NCI-H748 (cell line): ENCODE results near the gene HTT.

ENCODE experiments used
- DNase-seq: peaks from one replicate; lab custom pipeline; 2025; ENCODE audit not compliant: unreplicated experiment; lab: John Stamatoyannopoulos, UW

The HTT gene

GRCh38 chr4:3261411-3262207 lies 187.1 kb downstream of the HTT start:
- no peak for DNase-seq

DNA sequence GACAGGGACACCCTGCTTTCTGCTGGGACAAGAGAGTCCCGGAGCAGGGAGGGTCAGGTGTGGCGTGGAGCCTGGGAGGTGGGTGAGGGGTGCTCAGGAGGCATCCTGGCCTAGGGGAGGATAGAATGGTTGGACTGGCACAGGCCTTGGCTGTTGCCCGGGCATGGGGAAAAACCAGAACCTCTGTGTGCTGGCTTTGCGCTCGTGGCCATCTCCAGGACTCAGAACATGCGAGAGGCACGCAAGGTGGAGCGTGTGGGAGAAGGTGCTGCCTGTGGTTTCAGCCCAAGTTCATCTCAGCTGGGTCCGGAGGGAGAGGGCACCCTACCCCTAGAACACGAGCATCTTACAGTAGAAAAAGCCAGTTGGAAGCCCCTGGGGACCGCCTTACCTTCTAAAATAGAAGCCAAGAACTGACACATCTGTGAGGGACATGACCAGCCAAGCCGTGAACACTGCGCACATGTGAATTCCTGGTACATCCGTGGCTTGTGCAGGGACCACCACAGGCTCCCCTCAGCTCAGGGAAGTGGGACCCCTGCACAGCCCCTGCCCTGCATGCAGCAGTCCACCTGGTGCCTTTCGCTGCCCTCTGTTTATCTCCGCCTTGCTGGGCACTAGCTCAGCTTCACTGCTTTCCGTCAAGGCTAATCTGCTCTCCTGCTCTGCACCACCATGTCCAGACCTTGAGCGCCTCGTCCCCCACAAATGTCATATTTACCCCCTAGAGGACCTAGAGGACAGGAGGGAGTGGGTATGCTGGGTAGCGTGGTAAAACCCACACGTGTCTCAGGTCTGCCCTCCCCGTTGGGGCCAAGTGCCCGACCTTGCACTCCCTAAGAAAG lies 187.9 kb downstream of the HTT start:
- DNase-seq: no peak

DNA sequence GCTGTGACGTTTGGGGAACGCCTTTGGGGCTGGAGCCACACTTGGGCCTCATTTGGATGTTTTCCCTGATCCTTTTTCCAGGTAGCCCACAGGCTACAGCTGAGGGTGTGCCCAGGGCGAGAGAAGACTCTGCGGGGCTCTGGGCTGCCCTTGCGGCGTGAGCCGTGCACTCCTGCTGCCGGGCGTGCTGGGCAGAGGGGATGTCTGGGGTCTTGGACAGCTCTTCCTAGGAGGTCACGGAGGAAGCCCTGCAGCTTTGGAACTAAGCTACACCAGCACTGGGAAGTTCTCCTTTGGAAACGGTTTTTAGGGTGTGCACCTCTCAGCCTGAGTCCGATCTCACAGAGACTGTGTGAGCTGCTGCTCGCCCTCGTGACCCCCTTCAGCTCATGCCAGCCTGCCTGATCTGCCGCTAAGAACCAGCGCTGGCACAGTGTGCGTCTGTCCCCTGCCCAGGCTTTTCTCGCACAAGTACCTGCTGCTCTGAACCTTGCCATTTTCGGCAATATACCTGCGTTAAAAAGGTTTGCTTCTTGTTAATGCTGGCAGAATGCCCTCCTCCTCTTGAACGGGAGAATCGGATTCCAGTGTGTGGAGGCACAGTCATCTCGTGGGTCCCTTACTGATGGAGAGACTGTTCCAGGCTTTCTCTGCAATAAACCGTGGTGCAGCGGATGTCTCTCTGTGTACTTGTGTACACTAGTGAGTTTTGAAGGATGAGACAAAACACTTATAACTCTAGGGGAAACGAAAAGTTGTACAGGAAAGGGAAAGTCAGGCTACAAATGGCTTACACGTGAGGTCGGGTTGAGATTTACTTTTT lies 188.8 kb downstream of the HTT start:
- DNase-seq: no peak

DNA sequence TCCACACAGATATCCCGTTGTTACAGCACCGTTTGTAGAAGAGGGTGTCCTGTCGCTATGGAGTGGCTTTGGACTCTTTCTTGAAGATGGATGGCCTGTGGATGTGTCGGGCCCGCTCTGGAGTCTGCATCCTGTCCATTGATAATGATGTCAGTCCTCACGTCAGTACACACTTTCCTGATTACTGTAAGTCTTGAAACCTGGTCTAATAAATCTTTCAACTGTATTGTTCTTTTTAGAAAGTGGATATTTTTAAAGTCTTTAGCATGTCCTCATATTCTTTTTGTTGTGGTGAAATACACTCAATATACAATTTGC lies 189.4 kb downstream of the HTT start:
- no peak for DNase-seq

DNA sequence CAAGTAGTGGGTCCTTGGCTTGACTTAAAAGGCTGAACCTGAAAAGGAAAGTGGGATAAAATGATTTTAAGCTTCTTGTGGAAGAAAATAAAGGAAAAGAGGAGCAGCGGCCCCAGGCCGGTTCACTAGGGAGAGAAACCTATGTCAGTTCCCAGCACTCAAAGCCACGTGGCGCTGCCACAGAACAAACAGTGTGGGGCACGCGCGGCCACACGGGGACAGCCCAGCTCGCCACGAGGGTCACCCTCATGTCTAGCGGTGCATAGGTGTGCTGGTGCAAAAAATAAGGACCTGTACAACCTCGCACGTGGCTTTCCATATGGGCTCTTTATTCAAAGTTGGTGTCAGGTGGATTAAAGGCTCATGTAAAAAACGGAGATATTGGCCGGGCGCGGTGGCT lies 191.6 kb downstream of the HTT start:
- no peak for DNase-seq

- DNase-seq: no peak
These were observed 193.3 kb downstream of the HTT start for GRCh38 chr4:3267576-3268394.

DNA sequence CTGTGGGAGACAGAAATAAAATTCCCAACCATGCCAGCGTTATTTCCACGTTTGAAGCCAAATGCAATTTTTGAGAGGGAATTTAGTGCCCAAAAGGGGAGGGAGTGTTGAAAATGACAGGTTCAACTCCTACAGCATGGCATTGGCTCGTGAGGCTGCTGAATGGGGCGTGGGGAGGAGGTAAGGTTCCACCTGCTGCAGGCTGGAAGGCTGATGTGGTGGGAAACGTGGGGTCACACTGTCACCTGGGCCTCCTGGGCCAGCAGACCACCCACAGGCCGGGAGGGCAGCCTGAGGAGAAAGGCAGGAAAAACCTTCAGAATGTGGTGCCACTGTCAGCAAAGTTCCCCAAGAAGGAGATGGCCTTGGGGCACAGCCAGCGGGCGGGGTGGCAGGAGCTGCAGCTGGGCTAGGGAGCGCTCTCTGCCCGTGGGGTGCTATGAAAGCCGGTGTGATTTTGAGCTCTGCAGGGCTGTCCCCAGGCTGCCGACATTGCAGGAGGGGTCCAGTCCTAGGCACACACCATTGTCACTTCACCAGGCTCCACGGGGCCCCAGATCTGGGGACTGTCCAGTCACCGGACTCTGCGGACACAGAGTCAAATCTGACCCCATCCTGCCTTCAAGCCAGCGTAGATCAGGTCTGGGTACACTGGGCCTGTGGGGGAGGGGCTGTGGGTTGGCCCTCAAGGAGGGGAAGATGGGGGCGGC lies 194.1 kb downstream of the HTT start:
- DNase-seq: no peak

DNA sequence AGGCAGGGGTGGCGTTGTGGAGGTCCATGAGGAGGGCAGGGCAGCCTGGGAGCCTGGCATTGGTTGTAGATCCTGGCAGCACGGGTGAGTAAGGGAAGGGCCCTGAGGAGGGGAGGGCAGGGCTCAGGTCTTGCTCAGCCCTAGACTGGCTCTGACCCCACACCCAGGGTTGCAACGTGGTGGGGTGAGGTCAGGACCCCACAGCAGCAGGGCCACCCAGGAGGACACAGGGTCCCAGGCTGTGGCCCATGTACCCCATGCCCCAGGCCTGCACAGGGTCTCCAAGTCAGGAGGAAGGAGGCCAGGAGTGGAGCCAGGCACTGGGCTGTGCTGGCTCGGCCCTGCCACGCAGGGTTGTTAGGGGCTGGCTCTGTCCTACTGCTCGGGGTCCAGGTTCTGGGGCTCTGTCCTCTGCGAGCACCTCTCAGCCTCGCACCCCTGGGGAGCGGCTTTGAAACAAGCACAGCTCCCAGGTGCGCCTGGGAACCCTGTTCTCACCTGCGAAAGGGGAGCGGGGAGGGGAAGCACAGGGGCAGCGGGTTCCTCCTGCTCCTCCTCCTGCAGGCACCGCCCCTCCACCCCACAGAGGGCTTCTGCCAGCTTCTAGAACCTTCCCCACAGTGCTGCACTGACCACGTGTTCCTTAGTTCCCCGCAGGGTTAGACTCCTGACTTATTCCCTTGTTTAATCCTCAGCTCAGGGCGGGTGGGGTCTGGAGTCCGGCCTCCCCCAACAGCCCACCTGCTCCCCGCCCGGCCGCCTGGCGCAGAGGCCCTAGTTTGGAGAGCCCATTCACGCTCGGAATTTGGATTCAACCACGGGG lies 194.8 kb downstream of the HTT start:
- no peak for DNase-seq

DNA sequence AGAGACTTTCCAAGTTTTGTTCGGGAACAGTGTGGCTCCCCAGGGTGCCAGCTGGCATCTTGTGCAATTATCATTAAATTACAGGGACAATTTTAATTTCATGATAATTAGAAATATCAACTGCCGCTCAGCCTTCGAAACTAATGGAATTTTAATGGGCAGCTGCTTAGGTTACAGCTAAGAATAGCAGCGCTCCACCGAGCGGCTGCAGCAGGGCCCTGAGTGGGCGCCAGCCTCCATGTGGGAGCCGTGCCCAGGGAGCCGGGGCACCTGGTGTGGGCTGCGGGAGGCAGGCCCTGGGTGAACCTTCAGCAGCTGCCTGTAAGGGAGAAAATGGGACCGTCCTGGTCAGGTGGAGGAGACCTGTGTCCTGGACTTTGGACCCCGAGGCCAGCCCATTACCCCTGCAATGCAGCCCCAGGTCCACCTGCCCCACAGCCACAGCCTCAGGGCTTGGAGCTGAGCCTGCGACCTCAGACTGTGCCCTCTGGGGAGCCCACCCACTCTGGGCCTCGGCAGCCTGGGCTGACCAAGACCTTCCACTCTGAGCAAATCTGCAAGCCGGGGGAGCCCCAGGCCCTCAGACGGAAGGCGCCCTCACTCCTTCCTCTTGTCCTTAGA lies 195.6 kb downstream of the HTT start:
- no peak for DNase-seq

GRCh38 chr4:3271131-3271530 lies 196.7 kb downstream of the HTT start:
- no peak for DNase-seq

- DNase-seq: no peak
These were observed 202.5 kb downstream of the HTT start for GRCh38 chr4:3276986-3277385.

GRCh38 chr4:3280466-3280865 lies 206.0 kb downstream of the HTT start:
- DNase-seq: no peak

DNA sequence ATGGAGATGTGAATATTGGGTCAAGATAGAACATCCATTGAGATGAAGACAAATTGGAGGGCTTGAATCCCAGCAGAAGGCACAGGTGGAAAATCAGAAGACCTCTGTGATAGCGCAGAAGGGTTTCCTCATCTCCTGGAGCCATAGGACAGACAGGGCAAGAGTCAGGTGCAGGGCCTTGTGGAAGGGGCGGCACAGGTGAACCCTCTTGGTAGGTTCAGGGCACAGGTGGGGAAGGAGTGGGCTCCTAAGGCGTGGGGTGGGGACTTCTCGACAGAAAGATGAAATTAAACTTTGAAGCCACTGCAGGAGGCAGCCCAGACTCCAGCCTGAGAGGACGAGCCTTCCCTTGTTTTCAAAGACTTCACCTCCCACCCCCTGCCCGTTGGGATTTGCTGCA lies 209.0 kb downstream of the HTT start:
- no peak for DNase-seq

- DNase-seq: no peak
These were observed 209.4 kb downstream of the HTT start for GRCh38 chr4:3283916-3284315.

GRCh38 chr4:3284734-3285557 lies 210.5 kb downstream of the HTT start:
- DNase-seq: no peak

DNA sequence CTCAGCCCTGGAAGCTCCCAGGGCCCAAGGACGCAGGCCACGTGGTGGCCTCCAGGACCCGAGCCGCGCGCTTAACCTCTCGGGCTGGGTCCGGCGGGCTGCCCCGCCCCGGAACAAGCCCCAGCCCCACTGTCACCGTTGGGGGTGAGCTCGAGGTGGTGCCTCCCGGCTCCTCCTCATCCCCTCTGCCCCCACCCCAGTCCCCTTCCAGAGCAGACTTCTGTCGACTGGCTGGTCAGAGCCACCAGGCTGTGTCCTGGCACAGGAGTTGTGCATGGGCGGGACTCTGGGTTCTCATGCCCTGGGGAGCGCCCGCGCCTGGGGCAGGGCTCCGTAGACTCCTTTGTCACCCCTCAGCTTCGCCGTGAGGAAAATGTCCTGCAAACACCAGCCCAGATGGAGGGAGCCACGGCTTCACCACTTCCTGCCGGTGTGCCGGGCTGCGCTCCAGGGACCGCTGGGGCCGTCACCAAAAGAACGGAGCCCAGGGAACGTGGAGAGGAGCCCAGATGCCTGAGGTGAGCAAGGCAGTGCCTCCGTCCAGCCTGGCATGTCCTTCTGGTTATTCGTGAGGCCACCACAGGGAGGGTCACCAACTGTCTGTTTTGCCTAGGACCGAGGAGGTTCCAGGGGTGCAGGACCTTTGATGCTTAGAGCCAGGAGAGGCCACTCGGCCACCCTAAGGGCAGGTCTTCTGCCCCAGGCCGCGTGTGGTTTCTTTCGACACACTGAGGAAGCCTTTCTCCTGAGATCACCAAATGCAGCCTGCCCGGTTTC lies 211.3 kb downstream of the HTT start:
- DNase-seq: no peak
